Myocyte (in vitro differentiated cells): ENCODE data around the gene SF1. TPM values are rescaled to one million over a fixed set of nuclear protein-coding genes. Genes with fewer than 3 reads are reported as not detected.

Experiments used
- DNase-seq: peaks from one replicate; pipeline ENCODE4 v3.0.0-alpha.2; 2012; ENCODE audit warnings: low read depth
- total RNA-seq: library from RNA; depleted of rRNA; stranded (reverse); fragments of >200 nt; gene quantifications from 2 replicates; pipeline ENCODE4 v1.2.3, GENCODE V29; 2014

SF1 gene
- total RNA-seq, 1 donor from 2014 or later = 97.3 TPM

DNA sequence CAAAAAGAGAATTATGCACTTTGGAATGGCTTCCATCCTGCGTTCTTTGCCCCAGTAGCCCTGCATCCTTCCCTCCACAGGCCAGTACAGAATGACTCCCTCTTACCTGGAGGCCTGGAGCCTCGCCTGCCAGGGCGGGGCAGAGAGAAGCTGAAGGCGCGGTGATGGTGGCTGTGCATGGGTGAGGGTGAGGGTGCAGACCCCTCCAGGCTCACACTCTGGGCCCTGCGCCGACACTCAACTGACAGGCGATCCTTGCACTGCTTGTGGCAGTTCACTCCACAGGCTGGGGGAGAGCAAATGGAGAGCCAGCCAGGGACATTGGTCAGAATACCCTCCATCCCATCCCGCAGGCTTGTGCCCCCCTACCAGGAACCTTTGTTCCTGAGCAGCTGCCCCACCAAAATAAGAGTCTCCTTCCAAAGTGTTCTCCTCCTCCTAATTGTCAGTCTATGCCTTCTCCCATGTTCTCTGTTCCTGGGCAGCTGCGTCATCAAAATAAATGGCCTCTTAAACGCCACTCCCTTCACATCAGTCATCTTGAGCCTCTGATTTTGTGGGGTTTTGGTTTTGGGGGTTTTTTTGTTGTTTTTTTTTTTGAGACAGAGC, 49.5 kb downstream of the SF1 start:
- DNase-seq = no peak

DNA sequence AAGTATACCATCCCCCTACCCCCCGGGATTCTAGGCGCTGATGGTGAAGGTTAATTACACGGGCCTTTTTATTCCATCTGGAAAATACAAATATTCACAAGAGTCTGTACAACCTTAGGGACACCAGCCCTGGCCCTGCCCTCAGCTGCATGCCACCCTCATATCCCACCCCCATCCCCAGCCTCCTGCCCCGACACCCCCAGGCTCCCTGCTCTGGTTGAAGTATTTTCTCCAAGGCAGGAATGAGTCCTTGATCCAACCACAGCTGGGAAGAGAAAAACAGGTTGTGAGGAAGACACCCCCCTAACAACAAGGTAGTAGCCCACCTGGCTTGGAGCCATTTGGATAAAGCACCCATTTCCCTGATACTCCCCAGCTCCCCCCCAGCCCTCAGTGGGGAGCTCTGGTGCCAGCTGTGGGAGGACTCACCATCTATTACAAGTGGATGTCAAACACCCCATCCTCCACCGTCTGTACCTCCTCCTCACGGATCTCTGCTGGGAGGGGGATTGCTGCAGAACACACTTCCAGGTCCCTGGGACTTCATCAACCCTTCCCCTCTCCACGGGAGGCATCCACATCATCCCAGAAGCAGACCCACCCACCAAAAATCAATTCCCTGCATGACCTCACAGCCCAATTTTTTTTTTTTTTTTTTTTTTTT, 51.3 kb downstream of the SF1 start:
- no peak for DNase-seq

- no peak for DNase-seq
Measured at GRCh38 chr11:64726211-64726641, 52.1 kb downstream of the SF1 start.

- DNase-seq = no peak
Measured at GRCh38 chr11:64724863-64725532, 53.3 kb downstream of the SF1 start.

GRCh38 chr11:64723907-64724862, 54.2 kb downstream of the SF1 start:
- no peak for DNase-seq

GRCh38 chr11:64723117-64723906, 55.0 kb downstream of the SF1 start, which contains the start of gene NRXN2:
TSS of gene NRXN2 (minus strand) at chr11:64723197. CDS start at chr11:64713699, 9,498 bp downstream.
- DNase-seq = peak; percentile 78

DNA sequence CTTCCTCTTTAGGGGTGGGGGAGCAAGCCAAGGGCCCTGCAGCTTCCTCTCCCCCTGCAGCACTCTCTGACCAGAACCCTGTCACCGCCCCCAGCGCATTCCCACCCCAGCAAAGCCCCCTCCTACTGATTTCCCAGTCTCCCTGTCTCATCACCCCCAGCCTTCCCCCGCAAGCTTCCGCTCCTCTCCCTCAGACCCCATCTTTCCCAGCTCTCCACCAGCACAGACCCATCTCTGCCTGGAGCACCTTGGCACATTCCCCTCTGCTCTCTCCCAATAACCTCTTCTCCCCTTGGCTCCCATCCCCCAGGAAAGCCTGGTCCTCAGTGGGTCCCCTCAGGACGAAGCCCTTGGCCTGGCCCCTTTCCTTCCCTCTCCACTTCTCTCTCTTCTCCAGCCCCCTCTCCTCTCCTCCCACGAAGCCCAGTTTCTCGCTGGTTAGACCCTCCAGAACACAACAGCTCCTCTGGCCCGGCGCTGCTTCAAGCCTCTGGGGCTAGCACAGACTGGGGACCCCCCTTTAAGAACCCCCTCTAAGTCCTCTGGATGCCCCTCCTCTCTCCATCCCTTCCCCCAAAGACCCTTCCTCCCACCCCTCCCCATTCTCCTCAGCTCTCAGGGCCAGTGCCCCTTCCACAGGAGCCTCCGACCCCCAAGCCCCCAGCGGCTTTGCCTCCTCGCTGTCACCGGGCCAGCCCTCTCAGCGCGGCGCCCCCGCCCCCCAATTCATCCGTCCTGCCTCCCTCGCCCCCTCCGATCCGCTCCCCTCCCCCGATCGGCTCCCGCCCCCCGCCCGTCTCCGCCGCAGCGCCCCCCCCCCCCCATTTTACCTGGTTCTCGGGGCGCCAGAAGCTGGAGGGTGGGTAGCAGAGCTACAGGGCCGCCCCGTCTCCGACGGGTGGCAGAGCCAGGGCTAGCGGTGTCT, 55.9 kb downstream of the SF1 start:
- no peak for DNase-seq

- no peak for DNase-seq
Measured at GRCh38 chr11:64721359-64721699, 57.0 kb downstream of the SF1 start.

- no peak for DNase-seq
Measured at GRCh38 chr11:64720640-64721358, 57.5 kb downstream of the SF1 start.

GRCh38 chr11:64720167-64720566, 58.2 kb downstream of the SF1 start:
- DNase-seq = no peak

DNA sequence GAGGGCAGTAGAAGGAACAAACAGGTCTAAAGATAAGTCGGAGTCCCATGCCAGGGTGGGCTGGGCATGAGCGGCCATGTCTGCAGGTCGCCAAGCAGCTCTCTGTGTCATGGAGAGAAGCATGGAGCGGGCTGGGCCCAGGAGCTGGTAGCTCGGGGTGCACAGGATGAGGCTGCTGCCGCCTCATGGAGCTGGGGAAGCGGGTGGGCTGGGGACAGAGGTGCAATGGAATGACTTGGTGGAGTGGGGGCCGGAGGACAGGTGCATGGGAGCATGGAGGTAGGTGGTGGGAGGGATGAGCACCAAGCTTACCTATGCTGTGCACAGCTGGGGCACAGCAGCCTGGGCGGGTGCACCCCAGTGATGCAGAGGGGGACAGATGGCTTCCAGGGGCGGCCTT, 58.9 kb downstream of the SF1 start:
- no peak for DNase-seq

DNA sequence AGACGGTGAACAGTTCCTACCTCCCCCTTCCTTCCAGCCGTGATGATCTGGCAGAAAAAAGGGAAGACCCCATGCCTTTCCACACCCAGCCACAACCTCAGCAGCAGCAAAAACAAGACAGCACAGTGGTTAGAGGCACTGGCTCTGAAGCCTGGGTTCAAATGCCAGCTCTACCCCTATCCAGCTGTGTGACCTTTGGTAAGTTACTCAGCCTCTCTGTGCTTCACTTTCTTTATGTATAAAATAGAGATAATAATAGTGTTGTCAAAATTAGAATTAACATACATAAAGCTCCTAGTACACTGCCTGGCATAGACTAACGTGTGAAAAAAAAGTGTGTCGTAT, 59.6 kb downstream of the SF1 start:
- DNase-seq = no peak

- no peak for DNase-seq
Measured at GRCh38 chr11:64718084-64718779, 60.1 kb downstream of the SF1 start.

- DNase-seq = no peak
Measured at GRCh38 chr11:64717268-64717578, 61.1 kb downstream of the SF1 start.

GRCh38 chr11:64716473-64717267, 61.7 kb downstream of the SF1 start:
- no peak for DNase-seq

DNA sequence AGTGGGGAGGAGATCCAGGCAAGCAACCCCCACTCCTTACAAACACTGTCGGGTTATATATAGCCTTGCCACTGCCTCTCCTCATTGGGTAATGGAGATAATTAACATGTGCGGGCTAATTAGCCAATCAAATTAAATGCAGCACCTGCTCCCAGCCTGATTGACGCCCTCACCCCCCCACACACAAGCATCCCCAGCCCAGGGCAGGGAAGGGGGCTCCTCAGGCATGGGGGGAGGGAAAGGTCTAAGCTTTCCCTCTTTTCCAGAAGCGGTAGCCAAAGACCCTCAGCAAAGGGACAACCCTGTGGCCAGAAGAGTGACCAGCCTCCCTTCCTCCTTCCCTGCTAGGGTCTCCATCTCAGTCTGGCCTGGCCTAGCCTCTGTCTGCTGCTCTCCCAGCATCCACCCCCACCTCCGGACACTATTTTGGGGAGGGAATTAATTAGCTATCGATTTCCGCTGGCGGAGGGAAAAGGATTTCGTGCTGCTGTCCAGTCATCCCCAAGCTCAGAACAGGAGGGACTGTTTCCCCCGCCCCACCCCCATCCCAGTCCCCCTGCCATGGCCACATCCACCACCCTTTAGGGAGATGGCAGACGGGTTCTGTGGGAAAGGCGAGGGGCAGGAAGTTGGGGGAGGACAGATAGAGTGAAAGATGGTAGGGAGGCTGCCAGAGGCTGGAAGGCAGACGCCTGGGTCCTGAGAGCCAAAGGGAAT, 62.4 kb downstream of the SF1 start:
- no peak for DNase-seq

GRCh38 chr11:64715110-64715509, 63.2 kb downstream of the SF1 start:
- no peak for DNase-seq
